AG04450 (cell line): Measurements from ENCODE around the gene CPNE2. TPM values are rescaled to one million over a fixed set of nuclear protein-coding genes. Genes with fewer than 3 reads are reported as not detected.

Experiments used
- CTCF ChIA-PET: fragments of 300-600, 350-600 bp; formaldehyde crosslinking; extraction: SDS; loops from one replicate; lab custom pipeline; 2022; ENCODE audit warnings: antibody characterized with exemption, inconsistent platforms; lab: Charles Lee
- POLR2A ChIA-PET: fragments of 350-600 bp; formaldehyde crosslinking; extraction: SDS; loops from one replicate; lab custom pipeline; 2021; ENCODE audit warnings: antibody characterized with exemption, inconsistent platforms; lab: Yijun Ruan, JAX
- DNase-seq: peaks from one replicate; pipeline ENCODE4 v3.0.0-alpha.2; 2011; ENCODE audit warnings: low read depth, low spot score
- H3K27ac ChIP-seq: one replicate; pipeline ENCODE4 v1.5.1; 2012; ENCODE audit warnings: low read depth, low read length, control low read depth
- H3K27me3 ChIP-seq: one replicate; pipeline ENCODE4 v1.6.0; 2012; ENCODE audit warnings: low read length; ENCODE audit not compliant: control insufficient read depth, insufficient read depth
- H3K4me3 ChIP-seq: 2 replicates; pipeline ENCODE4 v1.5.1; 2011; ENCODE audit warnings: mild to moderate bottlenecking, low read depth, low read length, control low read depth
- H3K9me3 ChIP-seq: 2 replicates; pipeline ENCODE4 v1.5.1; 2012; ENCODE audit warnings: low read length; ENCODE audit not compliant: control insufficient read depth, insufficient read depth
- polyA plus RNA-seq: library from polyadenylated mRNA; depleted of rRNA; stranded (reverse); fragments of >200 nt; gene quantifications from 2 replicates; pipeline ENCODE4 v1.2.3, GENCODE V29; 2011
- TF ChIP-seq, protein P1 (sequence below): IDR thresholded peaks from 2 replicates; pipeline ENCODE4 v1.5.1; 2011; ENCODE audit warnings: low read depth, low read length, control low read depth, inconsistent platforms

CPNE2 gene
- polyA plus RNA-seq, 1 experiment, result 26.2 TPM

- CTCF ChIA-PET, result interaction anchor here (0.8 kb wide), 1 partner anchor 65 kb away, joined by 5 read pairs; no protein-coding TSS in a partner anchor
- POLR2A ChIA-PET, result interaction anchor here (0.6 kb wide), 1 partner anchor 61 kb away, joined by 7 read pairs; no protein-coding TSS in a partner anchor
- no peak for DNase-seq
- TF ChIP-seq, protein P1, sequence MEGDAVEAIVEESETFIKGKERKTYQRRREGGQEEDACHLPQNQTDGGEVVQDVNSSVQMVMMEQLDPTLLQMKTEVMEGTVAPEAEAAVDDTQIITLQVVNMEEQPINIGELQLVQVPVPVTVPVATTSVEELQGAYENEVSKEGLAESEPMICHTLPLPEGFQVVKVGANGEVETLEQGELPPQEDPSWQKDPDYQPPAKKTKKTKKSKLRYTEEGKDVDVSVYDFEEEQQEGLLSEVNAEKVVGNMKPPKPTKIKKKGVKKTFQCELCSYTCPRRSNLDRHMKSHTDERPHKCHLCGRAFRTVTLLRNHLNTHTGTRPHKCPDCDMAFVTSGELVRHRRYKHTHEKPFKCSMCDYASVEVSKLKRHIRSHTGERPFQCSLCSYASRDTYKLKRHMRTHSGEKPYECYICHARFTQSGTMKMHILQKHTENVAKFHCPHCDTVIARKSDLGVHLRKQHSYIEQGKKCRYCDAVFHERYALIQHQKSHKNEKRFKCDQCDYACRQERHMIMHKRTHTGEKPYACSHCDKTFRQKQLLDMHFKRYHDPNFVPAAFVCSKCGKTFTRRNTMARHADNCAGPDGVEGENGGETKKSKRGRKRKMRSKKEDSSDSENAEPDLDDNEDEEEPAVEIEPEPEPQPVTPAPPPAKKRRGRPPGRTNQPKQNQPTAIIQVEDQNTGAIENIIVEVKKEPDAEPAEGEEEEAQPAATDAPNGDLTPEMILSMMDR, result no peak
- Histone ChIP-seq H3K27me3 (no peaks in the 10 kb centered on the region), H3K4me3 (no peak overlapping the region), H3K9me3 (no peaks in the 10 kb centered on the region), H3K27ac (no peak overlapping the region)
Observed at GRCh38 chr16:57148481-57148880, 56.1 kb downstream of the CPNE2 start.

GRCh38 chr16:57149391-57149790 is 57.0 kb downstream of the CPNE2 start:
- POLR2A ChIA-PET, result interaction anchor here (1.1 kb wide), 1 partner anchor 134 kb away, joined by 3 read pairs; no protein-coding TSS in a partner anchor
- no peaks in the 10 kb centered on the region for H3K9me3 ChIP-seq
- CTCF ChIA-PET, result interaction anchor here (0.8 to 1.1 kb wide), 2 partner anchors 58 to 66 kb away, joined by 3 to 5 read pairs; no protein-coding TSS in a partner anchor
- no peak overlapping the region for H3K4me3 ChIP-seq
- no peak for DNase-seq
- no peak overlapping the region for H3K27ac ChIP-seq
- no peaks in the 10 kb centered on the region for H3K27me3 ChIP-seq
- TF ChIP-seq, protein P1, result no peak

GRCh38 chr16:57150682-57151330 is 58.4 kb downstream of the CPNE2 start:
- Histone ChIP-seq H3K27me3 (no peaks in the 10 kb centered on the region), H3K9me3 (no peaks in the 10 kb centered on the region), H3K27ac (no peak overlapping the region), H3K4me3 (no peak overlapping the region)
- TF ChIP-seq, protein P1, result no peak
- ChIA-PET POLR2A (interaction anchor here (1.2 kb wide), 1 partner anchor 60 kb away, joined by 3 read pairs; no protein-coding TSS in a partner anchor), CTCF (interaction anchor here (3.7 kb wide), 1 partner anchor 58 kb away, joined by 15 read pairs; the partner anchor contains the start of gene CPNE2)
- DNase-seq, result no peak

GRCh38 chr16:57151369-57151768 is 59.0 kb downstream of the CPNE2 start:
- ChIA-PET CTCF (interaction anchor here (1.0 to 3.7 kb wide), 2 partner anchors 59 to 68 kb away, joined by 4 to 15 read pairs; partner anchors contain the start of gene CPNE2), POLR2A (interaction anchor here (1.2 kb wide), 1 partner anchor 60 kb away, joined by 3 read pairs; no protein-coding TSS in a partner anchor)
- Histone ChIP-seq H3K4me3 (no peak overlapping the region), H3K9me3 (no peaks in the 10 kb centered on the region), H3K27ac (no peak overlapping the region), H3K27me3 (no peaks in the 10 kb centered on the region)
- no peak for DNase-seq
- TF ChIP-seq, protein P1, result no peak
